Inferior parietal cortex (tissue), 1 donor: ENCODE measurements around the gene TMC6.
A peak's percentile ranks its signal among the peaks of the same experiment; 100 is the strongest.
"Not testable (repeated sequence)": the region's sequence is repeated elsewhere in the genome, so short reads cannot be mapped to it uniquely, and the experiment has no call there.

Source experiments
- DNase-seq: peaks from one replicate; pipeline ENCODE4 v3.0.0-alpha.2; 2016; ENCODE audit errors: extremely low spot score

The TMC6 gene

GRCh38 chr17:78124081-78124835, 4.3 kb downstream of the TMC6 start:
- no peak for DNase-seq

- DNase-seq: no peak
These were observed 5.2 kb downstream of the TMC6 start for GRCh38 chr17:78123258-78123929.

GRCh38 chr17:78122931-78123249, 5.7 kb downstream of the TMC6 start:
- no peak for DNase-seq

- no peak for DNase-seq
These were observed 6.2 kb downstream of the TMC6 start for GRCh38 chr17:78122216-78122930.

GRCh38 chr17:78121801-78122215, 6.7 kb downstream of the TMC6 start:
- DNase-seq: no peak

GRCh38 chr17:78120971-78121800, 7.4 kb downstream of the TMC6 start:
- no peak for DNase-seq

- no peak for DNase-seq
These were observed 8.0 kb downstream of the TMC6 start for GRCh38 chr17:78120537-78120936.

GRCh38 chr17:78118801-78119241, 9.7 kb downstream of the TMC6 start:
- DNase-seq: no peak

GRCh38 chr17:78117027-78117981, 11.3 kb downstream of the TMC6 start:
- no peak for DNase-seq

GRCh38 chr17:78116411-78116810, 12.1 kb downstream of the TMC6 start:
- no peak for DNase-seq

GRCh38 chr17:78115803-78116202, 12.8 kb downstream of the TMC6 start:
- not testable (repeated sequence) for DNase-seq

GRCh38 chr17:78114831-78115723, 13.5 kb downstream of the TMC6 start:
- DNase-seq: peak; percentile 76

- no peak for DNase-seq
These were observed 14.5 kb downstream of the TMC6 start for GRCh38 chr17:78113804-78114785.

- peak; percentile 75 for DNase-seq
These were observed 15.8 kb downstream of the TMC6 start for GRCh38 chr17:78112518-78113471.

GRCh38 chr17:78111727-78112517, 16.6 kb downstream of the TMC6 start:
- DNase-seq: no peak

GRCh38 chr17:78111016-78111726, 17.4 kb downstream of the TMC6 start:
- DNase-seq: no peak
